COLO668 (cell line): Measurements from ENCODE around the gene HOXA4.

Experiments used
- DNase-seq: peaks from one replicate; lab custom pipeline; 2025; ENCODE audit not compliant: unreplicated experiment; lab: John Stamatoyannopoulos, UW

Gene HOXA4

GRCh38 chr7:27095050-27095896 lies 35.3 kb downstream of the HOXA4 start:
- no peak for DNase-seq

GRCh38 chr7:27094304-27095049 lies 36.1 kb downstream of the HOXA4 start:
- no peak for DNase-seq

GRCh38 chr7:27093184-27093895 lies 37.2 kb downstream of the HOXA4 start:
- DNase-seq, result no peak

GRCh38 chr7:27092819-27093110 lies 37.8 kb downstream of the HOXA4 start:
- no peak for DNase-seq

- no peak for DNase-seq
These were observed 38.4 kb downstream of the HOXA4 start for GRCh38 chr7:27091941-27092818.

GRCh38 chr7:27091105-27091504 lies 39.5 kb downstream of the HOXA4 start:
- no peak for DNase-seq

- no peak for DNase-seq
These were observed 42.3 kb downstream of the HOXA4 start for GRCh38 chr7:27088002-27088922.

- DNase-seq, result no peak
These were observed 46.9 kb downstream of the HOXA4 start for GRCh38 chr7:27083646-27084045.

GRCh38 chr7:27082171-27082570 lies 48.4 kb downstream of the HOXA4 start:
- no peak for DNase-seq

GRCh38 chr7:27080844-27081436 lies 49.6 kb downstream of the HOXA4 start:
- DNase-seq, result no peak

- no peak for DNase-seq
These were observed 51.2 kb downstream of the HOXA4 start for GRCh38 chr7:27079234-27079975.

- DNase-seq, result no peak
These were observed 51.8 kb downstream of the HOXA4 start for GRCh38 chr7:27078616-27079233.
